Neural cell (in vitro differentiated cells): ENCODE data around the gene GPR17. TPM values are rescaled to one million over a fixed set of nuclear protein-coding genes. Genes with fewer than 3 reads are reported as not detected.

Experiments used
- H2AFZ ChIP-seq: fragments of 200-600, 300-800 bp; sonication (generic), shearing (Covaris generic); 2 replicates; pipeline ENCODE4 v1.6.0; 2014; ENCODE audit warnings: low read depth, mild to moderate bottlenecking, antibody characterized with exemption, low read length, moderate library complexity
- H3F3A ChIP-seq: fragments of 200-600 bp; shearing (Covaris generic); 2 replicates; pipeline ENCODE4 v1.6.1; 2016; ENCODE audit warnings: mild to moderate bottlenecking, moderate library complexity, mixed read lengths, antibody characterized with exemption, low read length; ENCODE audit not compliant: insufficient read depth, poor library complexity, severe bottlenecking
- H3K27ac ChIP-seq: fragments of 200-600, 300-800 bp; sonication (generic), shearing (Covaris generic); 2 replicates; pipeline ENCODE4 v1.5.1; 2014; ENCODE audit warnings: mild to moderate bottlenecking, low read length, moderate library complexity
- H3K27me3 ChIP-seq: fragments of 300-800, 200-600 bp; sonication (generic), shearing (Covaris generic); 2 replicates; pipeline ENCODE4 v1.6.0; 2014; ENCODE audit warnings: mild to moderate bottlenecking, low read depth, low read length, moderate library complexity; ENCODE audit not compliant: insufficient read depth
- H3K36me3 ChIP-seq: fragments of 300-800, 200-600 bp; sonication (generic), shearing (Covaris generic); 2 replicates; pipeline ENCODE4 v1.5.1; 2014; ENCODE audit warnings: mild to moderate bottlenecking, antibody characterized with exemption, low read length, moderate library complexity; ENCODE audit not compliant: insufficient read depth
- H3K4me2 ChIP-seq: fragments of 300-800, 200-600 bp; sonication (generic), shearing (Covaris generic); 2 replicates; pipeline ENCODE4 v1.6.0; 2014; ENCODE audit warnings: mild to moderate bottlenecking, low read length
- H3K4me3 ChIP-seq: fragments of 300-800, 200-600 bp; sonication (generic), shearing (Covaris generic); 2 replicates; pipeline ENCODE4 v1.5.1; 2014; ENCODE audit warnings: mild to moderate bottlenecking, low read length, moderate library complexity
- H3K79me2 ChIP-seq: fragments of 200-600 bp; shearing (Covaris generic); replicated peaks from 2 replicates; pipeline ENCODE4 v1.6.0; 2014; ENCODE audit warnings: mild to moderate bottlenecking, low read length, moderate library complexity; ENCODE audit not compliant: insufficient read depth
- H3K9ac ChIP-seq: fragments of 300-800, 200-600 bp; sonication (generic), shearing (Covaris generic); 2 replicates; pipeline ENCODE4 v1.6.1; 2016; ENCODE audit warnings: mild to moderate bottlenecking, low read length, mixed read lengths
- H3K9me2 ChIP-seq: fragments of 200-600 bp; shearing (Covaris generic); 2 replicates; pipeline ENCODE4 v1.6.1; 2016; ENCODE audit warnings: mild to moderate bottlenecking, low read length, mixed read lengths; ENCODE audit not compliant: insufficient read depth
- H3K9me3 ChIP-seq: fragments of 200-600, 300-800 bp; sonication (generic), shearing (Covaris generic); 2 replicates; pipeline ENCODE4 v1.6.1; 2016; ENCODE audit warnings: mild to moderate bottlenecking, mixed run types, low read length, moderate library complexity, mixed read lengths
- H4K20me1 ChIP-seq: fragments of 200-600 bp; shearing (Covaris generic); 2 replicates; pipeline ENCODE4 v1.6.1; 2016; ENCODE audit warnings: mild to moderate bottlenecking, mixed run types; ENCODE audit not compliant: insufficient read depth
- CTCF ChIP-seq: fragments of 450-650 bp; IDR thresholded peaks from 2 replicates; pipeline ENCODE4 v1.5.1; 2014; ENCODE audit warnings: antibody characterized with exemption, mild to moderate bottlenecking, moderate library complexity; ENCODE audit not compliant: poor library complexity, severe bottlenecking
- EP300 ChIP-seq: fragments of 450-650 bp; conservative IDR thresholded peaks from 2 replicates; pipeline ENCODE4 v1.6.1; 2014; ENCODE audit warnings: antibody characterized with exemption, mild to moderate bottlenecking, moderate library complexity; ENCODE audit not compliant: poor library complexity, severe bottlenecking
- EZH2 ChIP-seq: fragments of 200-600, 300-800 bp; shearing (Covaris generic), sonication (generic); IDR thresholded peaks from 2 replicates; pipeline ENCODE4 v1.6.1; 2014; ENCODE audit warnings: antibody characterized with exemption, low read length, borderline replicate concordance, mild to moderate bottlenecking; ENCODE audit not compliant: insufficient read depth, poor library complexity, severe bottlenecking
- MXI1 ChIP-seq: fragments of 450-650 bp; conservative IDR thresholded peaks from 2 replicates; pipeline ENCODE4 v1.6.1; 2014; ENCODE audit warnings: antibody characterized with exemption, mild to moderate bottlenecking; ENCODE audit not compliant: poor library complexity, severe bottlenecking
- POLR2AphosphoS5 ChIP-seq: IDR thresholded peaks from 2 replicates; pipeline ENCODE4 v1.6.1; 2012
- RAD21 ChIP-seq: fragments of 450-650 bp; conservative IDR thresholded peaks from 2 replicates; pipeline ENCODE4 v1.6.1; 2014; ENCODE audit warnings: antibody characterized with exemption, mild to moderate bottlenecking, moderate library complexity
- REST ChIP-seq: IDR thresholded peaks from 2 replicates; pipeline ENCODE4 v1.6.1; 2012; ENCODE audit warnings: borderline replicate concordance
- SMC3 ChIP-seq: fragments of 450-650 bp; conservative IDR thresholded peaks from 2 replicates; pipeline ENCODE4 v1.6.1; 2014; ENCODE audit warnings: antibody characterized with exemption, mild to moderate bottlenecking, moderate library complexity; ENCODE audit not compliant: poor library complexity
- TAF1 ChIP-seq: IDR thresholded peaks from 2 replicates; pipeline ENCODE4 v1.6.1; 2012; ENCODE audit warnings: low read depth
- polyA plus RNA-seq: library from polyadenylated mRNA; depleted of rRNA; stranded (reverse); fragments of >200 nt; gene quantifications from 2 replicates; pipeline ENCODE4 v1.2.3, GENCODE V29; 2014

GPR17 gene
- polyA plus RNA-seq, 1 donor from 2014 or later = not detected

DNA sequence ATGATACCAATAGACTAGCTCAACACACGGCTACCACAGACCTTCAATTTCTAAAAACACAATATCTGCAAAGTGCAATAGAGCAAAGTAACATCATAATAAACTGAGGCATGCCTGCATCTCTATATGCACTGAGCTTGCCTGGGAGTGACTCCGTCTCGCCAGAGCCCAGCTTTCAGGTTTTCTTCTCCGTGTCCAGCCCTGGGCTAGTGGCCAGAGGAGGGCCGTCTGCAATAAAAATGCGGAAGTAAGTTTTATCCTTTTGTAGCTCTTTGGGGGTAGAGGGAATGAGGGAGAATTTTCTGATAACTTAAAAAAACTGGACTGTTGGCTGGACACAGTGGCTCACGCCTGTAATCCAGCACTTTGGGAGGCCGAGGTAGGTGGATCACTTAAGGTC is 41.0 kb upstream of the GPR17 start:
- Histone ChIP-seq H3K36me3 (no peaks in the 10 kb centered on the region), H3K9me2 (no peaks in the 10 kb centered on the region), H3F3A (no peaks in the 10 kb centered on the region), H3K79me2 (no peaks in the 10 kb centered on the region), H3K27me3 (no peaks in the 10 kb centered on the region), H3K4me2 (no peak overlapping the region), H3K4me3 (no peak overlapping the region), H2AFZ (no peak overlapping the region), H3K9me3 (peaks cover 4% of the 10 kb centered on the region), H3K9ac (no peak overlapping the region), H3K27ac (no peak overlapping the region), H4K20me1 (no peaks in the 10 kb centered on the region)
- TF ChIP-seq SMC3 (no peak), REST (no peak), POLR2AphosphoS5 (no peak), EZH2 (no peak), MXI1 (no peak), CTCF (no peak), TAF1 (no peak), RAD21 (no peak), EP300 (no peak)

- H4K20me1 ChIP-seq = no peaks in the 10 kb centered on the region
- H3K79me2 ChIP-seq = no peaks in the 10 kb centered on the region
- H3F3A ChIP-seq = no peaks in the 10 kb centered on the region
- no peak overlapping the region for H3K9ac ChIP-seq
- no peaks in the 10 kb centered on the region for H3K9me2 ChIP-seq
- no peak overlapping the region for H3K4me2 ChIP-seq
- no peak overlapping the region for H3K4me3 ChIP-seq
- H2AFZ ChIP-seq = no peak overlapping the region
- H3K36me3 ChIP-seq = no peaks in the 10 kb centered on the region
- TF ChIP-seq POLR2AphosphoS5 = no peak
- TF ChIP-seq EP300 = no peak
- no peak for TF ChIP-seq MXI1
- TF ChIP-seq SMC3 = no peak
- TF ChIP-seq REST = no peak
- no peak for TF ChIP-seq RAD21
- no peak for TF ChIP-seq CTCF
- TF ChIP-seq TAF1 = no peak
- no peak for TF ChIP-seq EZH2
- peaks cover 4% of the 10 kb centered on the region for H3K9me3 ChIP-seq
- H3K27ac ChIP-seq = no peak overlapping the region
- no peaks in the 10 kb centered on the region for H3K27me3 ChIP-seq
Observed at GRCh38 chr2:127605691-127606263, 40.2 kb upstream of the GPR17 start.
